HG02938 (cell line): ENCODE results near the gene DYNLT4.
"Not testable (repeated sequence)": the region's sequence is repeated elsewhere in the genome, so short reads cannot be mapped to it uniquely, and the experiment has no call there.

ENCODE experiments used
- ATAC-seq: cut with Tn5 transposase; IDR thresholded peaks from one replicate; pipeline ENCODE4 v1.9.1; 2021; ENCODE audit warnings: mild to moderate bottlenecking, moderate library complexity; ENCODE audit not compliant: unreplicated experiment

Gene DYNLT4

GRCh38 chr1:44828841-44829440, 21.8 kb upstream of the DYNLT4 start:
- ATAC-seq, result no peak

- ATAC-seq, result no peak
These were observed 21.0 kb upstream of the DYNLT4 start for GRCh38 chr1:44828003-44828651.

- ATAC-seq, result no peak
These were observed 20.2 kb upstream of the DYNLT4 start for GRCh38 chr1:44827197-44828002.

DNA sequence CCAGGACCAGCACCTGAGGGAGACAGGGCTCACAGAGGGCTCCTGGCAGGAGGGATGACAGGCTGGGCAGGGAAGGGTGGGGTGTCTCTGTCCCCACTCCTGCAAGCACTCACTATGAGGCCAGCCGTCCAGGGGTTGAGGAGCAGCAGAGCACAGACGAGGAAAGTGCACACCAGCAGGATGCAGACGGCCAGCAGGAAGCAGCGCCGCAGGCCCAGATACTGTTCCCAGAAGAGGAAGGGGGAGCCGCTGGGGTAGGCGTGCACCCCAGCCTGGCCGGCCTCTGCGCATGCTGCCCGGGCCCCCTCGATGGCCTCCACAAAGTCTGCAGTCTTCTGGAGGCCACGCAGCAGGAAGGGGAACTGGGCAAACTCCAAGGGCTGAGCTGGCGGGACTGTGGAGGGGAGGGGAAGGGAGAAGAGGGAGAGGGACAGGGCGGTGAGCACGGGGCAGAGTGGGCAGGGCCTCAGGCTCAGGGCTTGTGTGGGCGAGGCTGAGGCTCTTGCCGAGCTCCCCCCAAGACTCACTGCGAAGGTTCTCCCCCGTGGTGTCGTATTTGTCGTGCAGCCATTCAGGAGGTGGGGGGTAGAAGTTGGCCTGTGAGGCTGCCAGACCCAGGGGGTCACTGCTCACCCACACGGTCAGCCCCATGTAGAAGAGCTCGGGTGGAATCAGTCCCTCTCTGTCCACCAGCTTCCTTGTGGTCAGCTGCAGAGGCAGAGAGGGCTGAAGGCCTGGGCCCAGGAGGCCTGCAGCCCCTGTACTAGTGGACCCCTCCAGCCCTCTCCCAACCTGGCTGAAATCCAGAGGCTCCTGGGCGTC, 19.4 kb upstream of the DYNLT4 start:
- ATAC-seq, result no peak

DNA sequence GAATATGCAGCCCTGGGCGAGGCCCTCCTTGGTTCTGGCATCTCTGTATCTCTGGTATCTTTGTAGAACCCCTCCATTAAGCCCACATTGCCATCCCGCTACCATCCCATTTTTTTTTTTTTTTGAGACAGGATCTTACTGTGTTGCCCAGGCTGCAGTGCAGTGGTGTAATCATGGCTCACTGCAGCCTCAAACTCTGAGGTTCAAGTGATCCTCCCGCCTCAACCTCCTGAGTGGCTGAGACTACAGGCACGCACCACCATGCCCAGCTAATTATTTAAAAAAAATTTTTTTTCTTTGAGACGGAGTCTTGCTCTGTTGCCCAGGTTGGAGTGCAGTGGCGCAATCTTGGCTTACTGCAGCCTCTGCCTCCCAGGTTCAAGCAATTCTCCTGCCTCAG, 17.2 kb upstream of the DYNLT4 start:
- ATAC-seq, result not testable (repeated sequence)

GRCh38 chr1:44822981-44823451, 15.9 kb upstream of the DYNLT4 start:
- no peak for ATAC-seq

DNA sequence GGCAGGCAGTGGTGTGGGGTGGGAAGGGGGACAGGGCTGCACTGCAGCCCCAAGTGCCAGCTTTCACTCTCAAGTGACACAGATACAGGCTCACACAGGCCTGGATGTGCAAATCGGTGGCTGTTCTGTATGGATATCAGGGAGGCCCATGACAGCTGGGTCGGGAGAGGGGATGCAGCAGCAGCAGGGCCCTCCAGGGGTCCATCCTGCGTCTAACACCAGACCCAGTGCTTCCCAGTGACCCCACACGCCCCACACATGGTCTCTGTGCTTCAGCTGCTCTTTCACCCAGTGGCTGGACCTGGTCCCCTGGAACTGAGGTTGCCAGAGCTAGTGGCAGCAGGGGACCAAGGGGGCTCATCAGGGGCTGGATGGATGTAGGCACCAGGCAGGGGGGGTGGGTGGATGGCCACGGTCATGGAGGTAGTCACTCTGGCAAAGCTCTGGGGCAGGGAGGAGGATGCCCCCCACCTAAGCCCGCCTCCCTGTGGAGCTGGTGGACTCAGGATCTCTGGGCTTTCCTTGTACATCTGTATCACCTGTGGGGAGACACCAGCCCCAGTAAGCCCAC, 15.1 kb upstream of the DYNLT4 start:
- ATAC-seq, result no peak

DNA sequence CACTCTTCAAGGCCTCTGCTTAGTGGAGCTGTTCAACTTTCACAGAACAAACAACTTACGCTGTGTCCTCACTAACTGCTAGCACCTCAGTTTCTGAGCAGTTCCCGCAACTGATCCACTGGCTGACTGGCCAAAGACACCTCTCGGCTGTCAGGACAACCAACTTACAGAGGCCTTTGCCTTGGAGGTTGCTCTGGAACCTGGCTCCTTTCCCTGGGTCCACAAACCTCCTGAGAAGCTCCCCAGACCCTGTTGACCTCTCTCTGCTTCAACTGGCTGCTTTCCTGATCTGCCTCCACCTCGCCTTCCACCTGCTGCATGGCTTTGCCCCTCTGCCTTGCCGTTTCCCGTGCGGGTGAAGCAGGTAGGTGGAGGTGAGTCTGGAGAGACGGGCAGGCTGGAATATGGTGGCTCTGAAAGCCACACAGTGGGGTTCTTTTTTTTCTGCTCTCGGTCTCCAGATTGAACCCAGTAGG, 14.1 kb upstream of the DYNLT4 start:
- no peak for ATAC-seq

DNA sequence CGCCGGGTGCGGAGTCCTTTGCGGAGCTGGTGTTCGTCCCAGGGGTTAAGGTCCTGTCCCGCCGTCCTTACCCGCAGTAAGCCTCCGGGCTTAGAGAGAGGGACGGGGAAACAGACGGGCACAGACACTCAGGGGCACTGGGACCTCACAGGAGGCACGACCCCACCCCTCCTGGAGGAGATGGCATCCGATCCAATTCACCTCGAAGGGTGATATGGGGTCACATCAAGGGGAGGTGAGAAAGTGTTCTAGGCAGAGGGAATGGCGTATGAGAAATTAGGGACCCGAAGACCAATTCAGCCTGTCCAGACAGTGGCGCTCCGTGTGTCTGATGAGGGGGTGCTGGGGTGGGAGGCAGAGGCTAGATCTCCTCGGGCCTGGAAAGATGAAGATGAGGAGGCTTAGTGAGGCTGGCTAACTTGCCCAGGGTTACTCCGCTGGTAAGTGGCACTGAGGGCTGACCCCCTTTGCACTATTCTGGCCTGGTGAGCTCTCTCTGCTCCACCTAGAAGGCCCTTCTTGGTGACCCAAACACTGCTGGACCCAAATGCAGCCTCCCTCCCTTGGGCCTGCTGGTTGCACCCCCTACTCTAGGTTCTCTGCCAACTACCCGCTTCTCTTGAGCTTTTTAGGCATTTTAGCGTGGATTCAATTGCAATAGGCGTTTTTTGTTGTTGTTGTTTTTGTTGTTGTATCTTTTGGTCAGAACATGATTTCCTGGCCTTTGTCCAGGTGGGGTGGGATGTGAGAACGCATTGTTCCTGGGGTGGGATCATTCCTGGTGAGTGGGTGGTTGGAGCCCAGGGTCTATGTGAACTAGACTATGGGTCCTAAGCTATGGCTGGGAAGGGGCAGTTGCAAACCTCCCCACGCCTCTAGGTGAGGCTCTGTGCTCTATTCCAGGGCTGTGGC, 13.4 kb upstream of the DYNLT4 start:
- peak; percentile 3 for ATAC-seq

DNA sequence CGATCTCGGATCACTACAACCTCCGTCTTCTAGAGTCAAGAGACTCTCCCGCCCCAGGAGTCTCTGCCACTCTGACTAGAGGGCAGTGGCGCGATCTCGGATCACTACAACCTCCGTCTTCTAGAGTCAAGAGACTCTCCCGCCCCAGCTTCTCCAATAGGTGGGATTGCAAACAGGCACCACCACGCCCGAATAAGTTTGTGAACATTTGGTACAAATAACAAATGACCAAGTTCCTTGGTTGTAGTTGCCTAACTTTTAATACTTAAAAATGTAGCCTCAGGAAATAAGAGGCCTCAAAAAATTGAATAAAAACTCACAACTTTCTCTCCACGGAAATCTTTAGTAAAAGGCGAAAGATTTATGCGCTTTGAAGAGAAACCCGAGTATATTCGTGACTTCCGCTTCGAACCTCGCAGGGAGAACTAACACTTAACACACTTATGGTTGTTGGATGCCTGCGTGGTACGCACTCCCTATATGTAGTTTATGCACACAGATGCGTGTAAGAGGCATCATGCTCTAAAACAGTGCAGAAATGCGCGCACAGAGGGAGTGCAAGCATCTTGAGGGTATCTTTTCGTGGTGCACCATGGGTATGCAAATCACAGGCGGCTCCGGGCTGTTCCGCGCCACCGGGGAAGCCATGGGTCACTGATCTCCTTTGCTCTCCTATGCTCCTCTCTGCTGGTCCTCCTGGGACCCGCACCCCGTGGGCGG, 12.6 kb upstream of the DYNLT4 start:
- peak; percentile 78 for ATAC-seq

- ATAC-seq, result no peak
These were observed 12.1 kb upstream of the DYNLT4 start for GRCh38 chr1:44819196-44819607.

DNA sequence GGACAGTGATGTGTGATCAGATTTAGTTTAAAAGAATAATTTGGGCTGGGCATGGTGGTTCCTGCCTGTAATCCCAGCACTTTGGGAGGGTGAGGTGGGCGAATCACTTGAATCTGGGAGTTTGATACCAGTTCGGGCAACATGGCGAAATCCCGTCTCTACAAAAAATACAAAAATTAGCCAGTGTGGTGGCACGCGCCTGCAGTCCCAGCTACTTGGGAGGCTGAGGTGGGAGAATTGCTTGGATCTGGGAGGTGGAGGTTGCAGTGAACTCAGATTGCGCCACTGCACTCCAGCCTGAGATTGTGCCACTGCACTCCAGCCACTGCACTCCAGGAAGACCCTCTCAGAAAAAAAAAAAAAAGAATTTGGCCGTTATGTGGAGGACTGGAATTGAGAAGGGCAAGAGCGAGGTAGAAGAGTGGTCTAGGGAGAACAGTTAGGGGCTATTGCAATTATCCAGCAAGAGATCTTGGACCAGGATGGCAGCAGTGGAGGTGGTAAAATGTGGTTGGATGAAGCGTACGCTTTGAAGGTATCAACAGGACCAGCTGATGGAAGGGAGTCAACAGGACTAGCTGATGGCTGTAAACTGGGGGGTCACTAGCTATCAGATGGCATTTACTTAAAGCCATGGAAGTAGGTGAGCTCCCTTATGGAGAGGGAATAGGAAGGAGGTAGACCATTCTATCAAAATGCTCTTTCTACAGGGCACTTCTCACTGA, 10.8 kb upstream of the DYNLT4 start:
- no peak for ATAC-seq

DNA sequence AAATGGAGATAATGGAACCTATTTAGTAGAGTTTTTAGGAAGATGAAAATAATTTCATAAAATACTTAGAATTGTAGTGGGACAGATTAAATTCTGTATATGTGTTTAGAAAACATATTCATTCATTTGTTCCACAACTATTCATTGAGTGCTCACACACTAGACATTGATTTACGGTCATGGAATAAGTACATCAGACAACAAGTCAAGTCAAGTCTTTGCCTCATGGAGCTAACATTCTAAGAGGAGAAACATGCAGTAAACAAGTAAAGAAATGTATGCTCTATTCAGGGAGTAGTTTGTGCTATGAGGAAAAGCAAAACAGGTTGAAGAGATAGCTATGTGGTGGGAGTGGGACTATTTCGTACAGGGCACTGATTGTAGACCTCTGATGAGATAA, 10.2 kb upstream of the DYNLT4 start:
- no peak for ATAC-seq

GRCh38 chr1:44815926-44816325, 8.8 kb upstream of the DYNLT4 start:
- not testable (repeated sequence) for ATAC-seq

DNA sequence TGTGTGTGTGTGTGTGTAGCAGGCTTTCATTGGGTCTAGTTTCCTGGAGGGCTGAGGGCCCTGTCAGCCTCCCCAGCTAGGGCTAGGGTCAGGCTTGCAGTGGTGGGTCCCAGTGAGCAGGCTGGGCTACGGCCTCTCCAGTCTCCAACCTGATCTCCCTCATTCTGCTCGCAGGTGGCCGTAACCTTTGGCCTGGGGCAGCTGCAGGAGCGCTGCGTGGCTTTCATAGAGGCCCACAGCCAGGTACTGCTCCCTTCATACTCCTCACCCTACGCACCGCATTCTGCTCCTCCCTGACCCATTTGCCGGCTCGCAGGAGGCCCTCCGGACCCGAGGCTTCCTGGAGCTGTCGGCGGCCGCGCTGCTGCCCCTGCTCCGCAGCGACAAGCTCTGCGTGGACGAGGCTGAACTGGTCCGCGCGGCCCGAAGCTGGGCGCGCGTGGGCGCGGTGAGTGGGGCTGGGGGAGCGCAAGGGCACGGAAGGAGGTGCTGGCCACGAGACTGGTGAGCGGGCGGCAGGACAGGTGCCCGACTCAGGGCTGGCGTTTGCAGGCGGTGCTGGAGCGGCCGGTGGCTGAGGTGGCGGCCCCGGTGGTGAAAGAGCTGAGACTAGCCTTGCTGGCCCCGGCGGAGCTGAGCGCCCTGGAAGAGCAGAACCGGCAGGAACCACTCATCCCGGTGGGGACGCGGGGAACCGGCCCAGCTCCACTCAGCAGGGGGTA, 5.8 kb upstream of the DYNLT4 start:
- ATAC-seq, result no peak

DNA sequence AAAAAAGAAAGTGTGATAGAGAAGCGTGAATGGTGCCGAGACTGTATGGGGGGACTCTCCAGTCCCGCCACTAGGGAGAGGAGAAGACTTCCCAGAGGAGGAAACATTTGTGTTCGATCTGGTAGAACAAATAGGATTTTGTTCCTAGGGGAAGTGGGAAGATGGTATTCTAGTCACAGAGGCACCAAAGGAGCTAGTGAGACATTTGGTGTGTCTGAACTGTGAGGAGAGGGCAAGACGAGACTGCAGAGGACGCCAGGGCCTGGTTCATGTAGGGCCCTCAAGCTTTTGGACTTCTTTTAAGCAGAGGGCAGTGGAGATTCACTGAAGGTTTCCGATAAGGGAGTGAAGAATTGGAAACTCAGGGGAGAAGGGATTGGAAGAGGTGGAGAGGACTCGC, 4.1 kb upstream of the DYNLT4 start:
- ATAC-seq, result no peak

DNA sequence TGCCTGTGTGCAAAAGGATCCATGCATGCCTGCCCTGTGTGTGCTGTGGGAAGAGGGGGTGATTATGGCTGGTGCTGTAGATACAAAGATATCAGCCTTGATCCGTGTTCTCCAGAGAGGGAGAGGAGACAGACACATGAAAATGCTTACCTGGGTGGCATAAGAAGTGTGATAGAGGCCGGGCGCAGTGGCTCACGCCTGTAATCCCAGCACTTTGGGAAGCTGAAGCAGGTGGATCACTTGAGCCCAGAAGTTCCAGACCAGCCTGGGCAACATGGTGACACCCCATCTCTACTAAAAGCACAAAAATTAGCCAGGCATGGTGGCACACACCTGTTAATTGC, 3.6 kb upstream of the DYNLT4 start:
- ATAC-seq, result not testable (repeated sequence)
